Type B pancreatic cell (in vitro differentiated cells): ENCODE measurements around the gene GPR158. TPM values are rescaled to one million over a fixed set of nuclear protein-coding genes. Genes with fewer than 3 reads are reported as not detected.

ENCODE experiments used
- DNase-seq: peaks from one replicate; pipeline ENCODE4 v3.0.0; 2021; ENCODE audit warnings: mixed read lengths; ENCODE audit not compliant: unreplicated experiment; ENCODE audit errors: extremely low spot score
- H3K27ac Mint-ChIP-seq: 2 replicates; pipeline ENCODE4 v1.8.0; 2021; ENCODE audit warnings: mild to moderate bottlenecking, mixed read lengths
- H3K27me3 Mint-ChIP-seq: 2 replicates; pipeline ENCODE4 v1.8.0; 2021; ENCODE audit warnings: mixed read lengths
- H3K36me3 Mint-ChIP-seq: 2 replicates; pipeline ENCODE4 v1.8.0; 2021; ENCODE audit warnings: mixed read lengths
- H3K4me1 Mint-ChIP-seq: one replicate; pipeline ENCODE4 v1.8.0; 2021; ENCODE audit warnings: mixed read lengths; ENCODE audit not compliant: unreplicated experiment
- H3K4me3 Mint-ChIP-seq: 2 replicates; pipeline ENCODE4 v1.8.0; 2021; ENCODE audit warnings: mild to moderate bottlenecking, mixed read lengths
- H3K9me3 Mint-ChIP-seq: 2 replicates; pipeline ENCODE4 v1.8.0; 2021; ENCODE audit warnings: mixed read lengths
- CTCF ChIP-seq: fragments of 200-600 bp; sonication (generic); conservative IDR thresholded peaks from 2 replicates; pipeline ENCODE4 v1.5.0; 2021; ENCODE audit warnings: antibody characterized with exemption, mild to moderate bottlenecking
- total RNA-seq: library from RNA; stranded (reverse); gene quantifications from 2 replicates; pipeline ENCODE4 v1.2.1, GENCODE V29; 2021; ENCODE audit warnings: low replicate concordance

Gene GPR158
- total RNA-seq, 1 donor from 2014 or later = 3.6 TPM

GRCh38 chr10:25425776-25426175 is 251.0 kb downstream of the GPR158 start:
- no peaks in the 10 kb centered on the region for H3K27me3 Mint-ChIP-seq
- H3K4me1 Mint-ChIP-seq = no peaks in the 10 kb centered on the region
- H3K4me3 Mint-ChIP-seq = no peak overlapping the region
- no peak for DNase-seq
- no peaks in the 10 kb centered on the region for H3K9me3 Mint-ChIP-seq
- no peak for TF ChIP-seq CTCF
- H3K36me3 Mint-ChIP-seq = no peaks in the 10 kb centered on the region
- H3K27ac Mint-ChIP-seq = no peak overlapping the region

- H3K4me1 Mint-ChIP-seq = no peaks in the 10 kb centered on the region
- no peak for TF ChIP-seq CTCF
- no peaks in the 10 kb centered on the region for H3K36me3 Mint-ChIP-seq
- no peak overlapping the region for H3K4me3 Mint-ChIP-seq
- DNase-seq = no peak
- no peak overlapping the region for H3K27ac Mint-ChIP-seq
- no peaks in the 10 kb centered on the region for H3K9me3 Mint-ChIP-seq
- no peaks in the 10 kb centered on the region for H3K27me3 Mint-ChIP-seq
Measured at GRCh38 chr10:25436431-25436830, 261.6 kb downstream of the GPR158 start.

- Mint-ChIP-seq H3K4me1 (no peaks in the 10 kb centered on the region), H3K4me3 (no peak overlapping the region), H3K9me3 (no peaks in the 10 kb centered on the region), H3K36me3 (no peaks in the 10 kb centered on the region), H3K27ac (no peak overlapping the region), H3K27me3 (no peaks in the 10 kb centered on the region)
- no peak for DNase-seq
- TF ChIP-seq CTCF = no peak
Measured at GRCh38 chr10:25441270-25441669, 266.5 kb downstream of the GPR158 start.

GRCh38 chr10:25444266-25444665 is 269.5 kb downstream of the GPR158 start:
- Mint-ChIP-seq H3K27me3 (no peaks in the 10 kb centered on the region), H3K4me1 (no peaks in the 10 kb centered on the region), H3K27ac (no peak overlapping the region), H3K4me3 (no peak overlapping the region), H3K9me3 (peaks cover 1% of the 10 kb centered on the region), H3K36me3 (no peaks in the 10 kb centered on the region)
- no peak for TF ChIP-seq CTCF
- DNase-seq = no peak

- Mint-ChIP-seq H3K36me3 (no peaks in the 10 kb centered on the region), H3K27ac (no peak overlapping the region), H3K9me3 (peaks cover 8% of the 10 kb centered on the region)
Measured at GRCh38 chr10:25451401-25451800, 276.6 kb downstream of the GPR158 start.

More at GRCh38 chr10:25451401-25451800, 276.6 kb downstream of the GPR158 start:
- Mint-ChIP-seq H3K27me3 (no peaks in the 10 kb centered on the region), H3K4me3 (no peak overlapping the region), H3K4me1 (no peaks in the 10 kb centered on the region)
- DNase-seq = no peak
- TF ChIP-seq CTCF = no peak
